ES-I3 (cell line): Measurements from ENCODE around the gene IRF1.

Experiments
- H3K36me3 ChIP-seq: 2 replicates; pipeline ENCODE4 v1.6.1; 2013; ENCODE audit warnings: mild to moderate bottlenecking, low read length, control low read depth, moderate library complexity; ENCODE audit not compliant: insufficient read depth
- H3K4me1 ChIP-seq: 2 replicates; pipeline ENCODE4 v1.6.1; 2013; ENCODE audit warnings: mild to moderate bottlenecking, control low read depth, low read length; ENCODE audit not compliant: insufficient read depth
- H3K9ac ChIP-seq: 2 replicates; pipeline ENCODE4 v1.6.1; 2013; ENCODE audit warnings: low read depth, mild to moderate bottlenecking, low read length, moderate library complexity
- H3K9me3 ChIP-seq: 2 replicates; pipeline ENCODE4 v1.6.1; 2013; ENCODE audit warnings: mild to moderate bottlenecking, low read length, moderate library complexity; ENCODE audit not compliant: control insufficient read depth, insufficient read depth

IRF1 gene

GRCh38 chr5:132469380-132470009, 21.1 kb downstream of the IRF1 start:
- no peaks in the 10 kb centered on the region for H3K36me3 ChIP-seq
- H3K4me1 ChIP-seq, result peaks cover 17% of the 10 kb centered on the region
- H3K9ac ChIP-seq, result no peak overlapping the region
- no peaks in the 10 kb centered on the region for H3K9me3 ChIP-seq

- Histone ChIP-seq H3K36me3 (no peaks in the 10 kb centered on the region), H3K9me3 (no peaks in the 10 kb centered on the region), H3K9ac (no peak overlapping the region), H3K4me1 (peaks cover 23% of the 10 kb centered on the region)
Measured at GRCh38 chr5:132468656-132469379, 21.8 kb downstream of the IRF1 start.

GRCh38 chr5:132467287-132467984, 23.1 kb downstream of the IRF1 start:
- H3K9me3 ChIP-seq, result no peaks in the 10 kb centered on the region
- H3K4me1 ChIP-seq, result peaks cover 24% of the 10 kb centered on the region
- H3K9ac ChIP-seq, result no peak overlapping the region
- H3K36me3 ChIP-seq, result no peaks in the 10 kb centered on the region

GRCh38 chr5:132466433-132467286, 23.9 kb downstream of the IRF1 start:
- Histone ChIP-seq H3K36me3 (no peaks in the 10 kb centered on the region), H3K9me3 (no peaks in the 10 kb centered on the region), H3K4me1 (peaks cover 24% of the 10 kb centered on the region), H3K9ac (no peak overlapping the region)

GRCh38 chr5:132465059-132465707, 25.4 kb downstream of the IRF1 start:
- Histone ChIP-seq H3K36me3 (no peaks in the 10 kb centered on the region), H3K9me3 (no peaks in the 10 kb centered on the region), H3K4me1 (peaks cover 24% of the 10 kb centered on the region), H3K9ac (no peak overlapping the region)

- H3K4me1 ChIP-seq, result peaks cover 24% of the 10 kb centered on the region
- H3K9me3 ChIP-seq, result no peaks in the 10 kb centered on the region
- H3K36me3 ChIP-seq, result no peaks in the 10 kb centered on the region
- H3K9ac ChIP-seq, result no peak overlapping the region
Measured at GRCh38 chr5:132464156-132464939, 26.2 kb downstream of the IRF1 start.

- no peak overlapping the region for H3K9ac ChIP-seq
- H3K36me3 ChIP-seq, result no peaks in the 10 kb centered on the region
- peaks cover 27% of the 10 kb centered on the region for H3K4me1 ChIP-seq
- no peaks in the 10 kb centered on the region for H3K9me3 ChIP-seq
Measured at GRCh38 chr5:132463811-132464155, 26.8 kb downstream of the IRF1 start.

- no peak overlapping the region for H3K9ac ChIP-seq
- no peaks in the 10 kb centered on the region for H3K9me3 ChIP-seq
- H3K4me1 ChIP-seq, result peaks cover 31% of the 10 kb centered on the region
- H3K36me3 ChIP-seq, result no peaks in the 10 kb centered on the region
Measured at GRCh38 chr5:132462856-132463745, 27.5 kb downstream of the IRF1 start.

- H3K9ac ChIP-seq, result no peak overlapping the region
- no peaks in the 10 kb centered on the region for H3K36me3 ChIP-seq
- no peaks in the 10 kb centered on the region for H3K9me3 ChIP-seq
- peaks cover 31% of the 10 kb centered on the region for H3K4me1 ChIP-seq
Measured at GRCh38 chr5:132462333-132462732, 28.2 kb downstream of the IRF1 start.

- peaks cover 31% of the 10 kb centered on the region for H3K4me1 ChIP-seq
- no peak overlapping the region for H3K9ac ChIP-seq
- no peaks in the 10 kb centered on the region for H3K9me3 ChIP-seq
- no peaks in the 10 kb centered on the region for H3K36me3 ChIP-seq
Measured at GRCh38 chr5:132461569-132462070, 29.0 kb downstream of the IRF1 start.

GRCh38 chr5:132460846-132461568, 29.6 kb downstream of the IRF1 start:
- Histone ChIP-seq H3K4me1 (peaks cover 30% of the 10 kb centered on the region), H3K9ac (no peak overlapping the region), H3K9me3 (no peaks in the 10 kb centered on the region), H3K36me3 (no peaks in the 10 kb centered on the region)
